ENCODE data around the gene LOXHD1. TPM values are rescaled to one million over a fixed set of nuclear protein-coding genes. Genes with fewer than 3 reads are reported as not detected.
A peak's percentile ranks its signal among the peaks of the same experiment; 100 is the strongest.

LOXHD1 gene
- total and polyA plus RNA-seq, 2 of the 4 experiments (the other 2 are of a cell fraction), result not detected

DNA sequence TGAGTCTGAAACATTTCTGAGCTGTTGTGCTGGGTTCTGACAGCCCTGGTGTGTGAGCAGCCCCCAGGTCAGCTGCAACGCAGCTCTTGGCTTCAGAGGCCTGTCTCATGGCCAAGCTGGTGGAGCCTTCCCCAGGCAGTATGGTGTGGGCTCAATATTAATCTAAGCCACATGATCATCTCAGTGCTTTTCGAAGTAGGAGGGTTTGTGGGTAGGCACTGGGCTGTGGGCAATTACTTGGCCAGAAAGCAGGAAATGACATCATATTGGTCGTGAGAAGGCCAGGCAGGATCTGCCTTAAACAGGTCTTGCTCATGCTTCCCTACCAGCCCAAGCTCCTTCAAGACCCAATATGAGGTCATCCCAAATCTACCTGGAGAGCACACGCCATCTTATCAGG, 26.9 kb downstream of the LOXHD1 start:
- TF ChIP-seq CEBPB (IDR thresholded peaks at IDR 0.05; ENCODE audit: low read depth, low read length), result no peak
- no peak for TF ChIP-seq RFX5 (IDR thresholded peaks at IDR 0.05; ENCODE audit: low read depth, low read length)
- TF ChIP-seq, protein P1, sequence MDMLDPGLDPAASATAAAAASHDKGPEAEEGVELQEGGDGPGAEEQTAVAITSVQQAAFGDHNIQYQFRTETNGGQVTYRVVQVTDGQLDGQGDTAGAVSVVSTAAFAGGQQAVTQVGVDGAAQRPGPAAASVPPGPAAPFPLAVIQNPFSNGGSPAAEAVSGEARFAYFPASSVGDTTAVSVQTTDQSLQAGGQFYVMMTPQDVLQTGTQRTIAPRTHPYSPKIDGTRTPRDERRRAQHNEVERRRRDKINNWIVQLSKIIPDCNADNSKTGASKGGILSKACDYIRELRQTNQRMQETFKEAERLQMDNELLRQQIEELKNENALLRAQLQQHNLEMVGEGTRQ (IDR thresholded peaks at IDR 0.05; ENCODE audit: low read depth, low read length), result no peak
- TF ChIP-seq BHLHE40 (IDR thresholded peaks at IDR 0.05; ENCODE audit: low read depth, low read length), result no peak
- no peak for TF ChIP-seq SMC3 (IDR thresholded peaks at IDR 0.05; ENCODE audit: low read depth, low read length)
- TF ChIP-seq FOS (IDR thresholded peaks at IDR 0.05; ENCODE audit: low read depth, low read length), result no peak
- no peak for TF ChIP-seq ELK1 (IDR thresholded peaks at IDR 0.05; ENCODE audit: borderline replicate concordance, low read depth, low read length)
- no peak for TF ChIP-seq RCOR1 (IDR thresholded peaks at IDR 0.05; ENCODE audit: insufficient replicate concordance, low read length)
- no peak for TF ChIP-seq RAD21 (IDR thresholded peaks at IDR 0.05; ENCODE audit: low read length)
- no peak for TF ChIP-seq MXI1 (IDR thresholded peaks at IDR 0.05; ENCODE audit: borderline replicate concordance, low read depth, low read length)
- no peak overlapping the region for H4K5ac ChIP-seq (ENCODE audit: low read depth, low read length)
- no peak overlapping the region for H2AFZ ChIP-seq (replicated peaks; ENCODE audit: low read length, poor library complexity)
- H3K4me3 ChIP-seq (ENCODE audit: insufficient read depth, low read depth, low read length), result no peak overlapping the region
- H4K8ac ChIP-seq (ENCODE audit: low read depth in 2 of 2, low read length in 2 of 2), result no peak overlapping the region
- POLR2A ChIA-PET (ENCODE audit: unreplicated experiment), result no interaction called here
- no peak overlapping the region for H3K9ac ChIP-seq (ENCODE audit: low read depth, low read length)
- no peak overlapping the region for H4K91ac ChIP-seq (ENCODE audit: insufficient read depth, low read depth, low read length)
- CTCF ChIA-PET, result no interaction called here
- dilution Hi-C loops (cut with HindIII; ENCODE audit: low sequenced_read_pairs, unreplicated experiment) (no loop called here), in situ Hi-C loops (cut with MboI; ENCODE audit: low sequenced_read_pairs) (no loop called here), intact Hi-C loops (cut with micrococcal nuclease) (no loop called here)
- H2BK5ac ChIP-seq (ENCODE audit: low read depth, low read length, poor library complexity, severe bottlenecking), result no peak overlapping the region
- H3K23ac ChIP-seq (ENCODE audit: low read depth, low read length), result no peak overlapping the region
- DNase-seq (peak; percentile 2), ATAC-seq (ENCODE audit: low read depth) (no peak)
- no peak overlapping the region for H3K14ac ChIP-seq (replicated peaks; ENCODE audit: low read depth, low read length)
- H3K18ac ChIP-seq (ENCODE audit: low read depth, low read length), result no peak overlapping the region
- H2BK20ac ChIP-seq (ENCODE audit: low read depth, low read length), result no peak overlapping the region
- no peak overlapping the region for H2AK9ac ChIP-seq (replicated peaks; ENCODE audit: low read depth, low read length, poor library complexity)
- H3K36me3 ChIP-seq (ENCODE audit: control insufficient read depth, insufficient read depth, low read length), result no peaks in the 10 kb centered on the region
- H3K56ac ChIP-seq (ENCODE audit: extremely low read depth, insufficient read depth, low read length), result no peak overlapping the region
- H3K9me1 ChIP-seq (ENCODE audit: insufficient read depth, low read length), result no peaks in the 10 kb centered on the region
- H3K4me1 ChIP-seq (ENCODE audit: control insufficient read depth, insufficient read depth, low read length), result no peaks in the 10 kb centered on the region
- H3K4me2 ChIP-seq (ENCODE audit: low read depth, low read length), result no peak overlapping the region
- no peaks in the 10 kb centered on the region for H3K27me3 ChIP-seq (ENCODE audit: control insufficient read depth, insufficient read depth, low read length)
- H2BK15ac ChIP-seq (ENCODE audit: low read depth, low read length), result no peak overlapping the region
- BruUV-seq (replicated peaks), result no TSS peak
- WGBS, 2 experiments (ENCODE audit: extremely low coverage in 2 of 2, insufficient read length in 1 of 2), result 0% methylated on average over 1 of the region's 4 CpGs; no CpG with 5 or more reads in 1 of the 2 experiments
- no peaks in the 10 kb centered on the region for H3K9me3 ChIP-seq (ENCODE audit: control insufficient read depth, insufficient read depth, low read length)
- no peak overlapping the region for H3K4ac ChIP-seq (ENCODE audit: low read depth, low read length)
- no peaks in the 10 kb centered on the region for H4K20me1 ChIP-seq (ENCODE audit: insufficient read depth, low read length)
- H3K27ac ChIP-seq (ENCODE audit: insufficient read depth, low read length), result no peak overlapping the region
- H2AK5ac ChIP-seq (ENCODE audit: low read depth, low read length), result no peak overlapping the region
- no peak overlapping the region for H2BK120ac ChIP-seq (ENCODE audit: low read depth, low read length)
- H3K79me1 ChIP-seq (ENCODE audit: low read depth in 1 of 2, low read length in 2 of 2), result no peaks in the 10 kb centered on the region
